Activated CD8-positive, alpha-beta memory T cell treated with anti-CD3 and anti-CD28 coated beads for 1 hour (primary cell): ENCODE data around the gene CCM2.

Experiments used
- DNase-seq, 2 donors: peaks; one replicate each; pipeline ENCODE4 v3.0.0-alpha.2; 2020; ENCODE audit warnings: low read depth in 1 of 2; ENCODE audit errors: extremely low read depth in 1 of 2

Gene CCM2

GRCh38 chr7:45064047-45064725 is 64.2 kb downstream of the CCM2 start:
- no peak for DNase-seq

GRCh38 chr7:45065031-45065995 is 65.3 kb downstream of the CCM2 start:
- no peak for DNase-seq

- DNase-seq: no peak
Measured at GRCh38 chr7:45066409-45066808, 66.4 kb downstream of the CCM2 start.

GRCh38 chr7:45067582-45067981 is 67.6 kb downstream of the CCM2 start:
- no peak for DNase-seq

GRCh38 chr7:45068236-45069023 is 68.4 kb downstream of the CCM2 start:
- no peak for DNase-seq

- no peak for DNase-seq
Measured at GRCh38 chr7:45069444-45070253, 69.6 kb downstream of the CCM2 start.

GRCh38 chr7:45070254-45070642 is 70.2 kb downstream of the CCM2 start:
- no peak for DNase-seq

- DNase-seq: no peak
Measured at GRCh38 chr7:45071528-45071927, 71.5 kb downstream of the CCM2 start.

- no peak for DNase-seq
Measured at GRCh38 chr7:45072131-45073030, 72.4 kb downstream of the CCM2 start.

- no peak for DNase-seq
Measured at GRCh38 chr7:45073031-45073785, 73.2 kb downstream of the CCM2 start.

- no peak for DNase-seq
Measured at GRCh38 chr7:45073786-45074527, 74.0 kb downstream of the CCM2 start.

GRCh38 chr7:45074528-45075354 is 74.7 kb downstream of the CCM2 start:
- DNase-seq: no peak

- DNase-seq: no peak
Measured at GRCh38 chr7:45075355-45075644, 75.3 kb downstream of the CCM2 start.

GRCh38 chr7:45075871-45076796 is 76.1 kb downstream of the CCM2 start:
- DNase-seq: no peak

- no peak for DNase-seq
Measured at GRCh38 chr7:45076946-45077345, 76.9 kb downstream of the CCM2 start.

- no peak for DNase-seq
Measured at GRCh38 chr7:45077579-45077978, 77.6 kb downstream of the CCM2 start.
